Suppressor macrophage (primary cell): ENCODE results near the gene OTOF.
"Not testable (repeated sequence)": the region's sequence is repeated elsewhere in the genome, so short reads cannot be mapped to it uniquely, and the experiment has no call there.

Experiments used
- DNase-seq, 4 experiments: peaks; one replicate each; pipeline ENCODE4 v3.0.0-alpha.2; 2020 to 2022

Gene OTOF

DNA sequence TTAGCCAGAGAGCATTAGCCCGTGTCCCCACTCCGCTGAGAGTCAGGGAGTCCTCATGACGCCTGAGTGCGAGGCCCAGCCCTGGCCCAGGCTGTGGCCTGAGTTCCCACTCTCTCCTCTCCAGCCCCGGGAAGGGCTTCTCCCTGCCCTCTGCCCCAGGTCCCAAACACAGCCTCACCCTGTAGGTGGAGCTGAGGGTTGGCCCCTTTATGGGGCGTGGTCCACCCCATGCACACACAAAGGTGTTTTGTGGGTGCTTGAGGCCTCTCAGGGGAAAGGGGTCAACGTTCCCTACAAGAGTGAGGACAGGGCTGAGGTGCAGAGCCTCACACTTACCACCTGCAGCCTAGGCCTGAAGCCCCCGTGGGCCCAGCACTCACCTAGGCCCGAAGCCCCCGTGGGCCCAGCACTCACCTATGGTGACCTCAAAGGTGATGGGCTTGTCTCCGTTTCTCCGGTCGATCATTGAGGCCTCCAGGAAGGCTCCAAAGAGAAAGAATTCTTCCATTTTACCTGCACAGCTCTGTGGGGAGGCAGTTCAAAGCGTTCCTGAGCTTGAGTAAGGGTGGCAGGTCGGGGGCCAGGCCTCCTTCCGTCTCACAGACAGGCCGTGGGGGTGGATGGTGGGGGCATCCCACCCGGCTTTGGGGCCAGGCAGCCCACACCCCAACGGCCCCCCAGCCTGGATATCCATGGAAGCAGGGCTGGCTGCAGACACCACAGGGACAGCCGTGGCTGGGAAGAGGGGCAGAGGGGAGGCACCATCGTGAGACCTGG is 2.1 kb upstream of the OTOF start:
- DNase-seq = no peak

GRCh38 chr2:26479131-26479788 is 1.3 kb upstream of the OTOF start:
- no peak for DNase-seq

GRCh38 chr2:26478366-26478765 is 442 bp upstream of the OTOF start:
- DNase-seq = no peak

DNA sequence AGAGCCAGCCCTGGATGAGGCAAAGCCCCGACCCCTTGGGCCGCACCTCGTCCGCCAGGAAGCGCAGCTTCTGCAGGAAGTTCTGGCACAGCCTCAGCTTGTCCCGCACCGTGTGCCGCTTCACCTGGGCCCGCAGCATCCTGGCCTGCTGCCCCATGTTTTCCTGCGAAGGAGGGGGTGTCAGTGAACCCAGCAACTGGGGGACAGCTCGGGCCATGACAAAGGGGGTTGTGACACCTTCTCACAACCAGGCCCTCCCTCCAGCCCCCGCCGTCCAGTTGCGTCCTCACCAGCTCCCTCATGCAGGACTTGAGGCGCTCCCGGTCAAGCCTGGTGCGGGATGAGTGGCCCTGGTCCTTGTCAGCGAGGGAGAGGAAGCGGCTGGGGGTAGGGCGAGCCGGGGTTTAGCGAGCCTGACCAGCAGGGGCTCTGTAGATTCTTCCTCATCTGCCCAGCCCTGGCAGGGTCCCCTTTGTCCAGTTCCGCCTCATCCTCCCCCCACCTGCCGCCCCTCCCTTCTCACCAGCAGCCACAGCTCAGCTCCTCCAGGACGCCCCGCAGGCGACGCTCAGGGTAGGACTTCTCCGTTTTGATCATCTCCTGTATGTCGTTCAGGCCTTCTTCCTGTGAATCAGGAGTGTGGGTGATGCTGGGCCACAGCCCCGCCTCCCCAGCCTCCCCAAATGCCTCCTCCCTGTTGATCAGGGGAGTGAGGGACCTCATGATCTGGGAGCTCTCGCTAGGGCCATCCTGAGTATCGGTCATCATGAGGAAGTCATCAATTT is 606 bp downstream of the OTOF start:
- peak in 2 of 4 experiments; percentile 25 to 46 for DNase-seq

DNA sequence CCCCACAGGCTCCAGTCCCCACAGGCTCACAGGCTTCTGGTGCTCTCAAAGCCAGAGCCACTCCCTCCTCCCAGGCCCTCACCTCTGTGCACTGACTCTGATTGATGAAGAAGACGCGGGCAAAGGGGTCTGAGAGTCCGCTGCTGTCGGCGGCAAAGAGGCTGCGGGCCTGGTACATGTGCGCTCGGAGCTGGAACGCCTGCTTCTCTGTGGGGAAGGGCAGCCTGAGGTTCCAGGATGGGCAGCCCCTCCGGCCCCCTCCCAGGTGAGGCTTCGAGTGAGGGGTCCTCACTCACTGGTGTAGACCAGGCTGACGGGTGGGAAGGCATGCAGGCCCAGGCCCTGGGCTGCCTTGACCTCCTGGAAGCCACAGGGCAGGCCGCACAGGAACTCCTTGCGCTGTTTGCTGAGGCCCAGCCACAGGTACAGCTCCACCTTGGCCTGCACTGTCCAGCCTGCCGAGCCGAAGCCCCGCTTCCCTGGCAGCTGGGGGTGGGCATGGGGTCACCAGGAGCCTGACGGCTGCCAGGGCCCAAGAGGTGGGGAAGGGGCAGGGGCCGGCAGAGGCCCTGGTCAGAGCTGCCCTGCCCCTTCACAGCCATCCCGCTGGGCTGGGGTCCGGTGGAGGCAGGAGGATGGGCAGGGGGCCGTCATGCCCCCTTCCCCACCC is 2.0 kb downstream of the OTOF start:
- DNase-seq = no peak

- DNase-seq = no peak
Measured at GRCh38 chr2:26475037-26475436, 2.9 kb downstream of the OTOF start.

DNA sequence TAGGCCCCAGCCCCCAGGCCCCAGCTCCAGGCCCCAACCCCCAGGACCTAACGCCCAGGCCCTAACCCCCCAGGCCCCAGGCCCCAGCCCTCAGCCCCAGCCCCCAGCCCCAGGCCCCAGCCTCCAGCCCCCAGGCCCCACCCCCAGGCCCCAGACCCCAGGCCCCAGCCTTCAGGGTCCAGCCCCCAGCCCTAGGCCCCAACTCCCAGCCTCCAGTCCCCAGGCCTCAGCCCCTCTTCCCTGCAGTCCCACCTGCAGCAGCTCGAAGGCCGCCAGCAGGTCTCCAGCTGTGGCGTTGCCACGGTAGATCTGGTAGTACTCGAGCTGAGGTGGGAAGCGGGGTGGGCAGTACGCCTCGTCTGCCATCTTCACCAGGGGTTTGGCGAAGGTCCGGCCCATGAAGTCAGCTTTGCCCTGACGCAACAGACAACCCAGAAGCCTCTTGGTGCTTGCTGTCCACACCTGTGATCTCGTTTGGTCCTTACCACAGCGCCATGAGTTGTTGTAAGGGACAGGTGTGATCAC is 3.6 kb downstream of the OTOF start:
- no peak for DNase-seq

DNA sequence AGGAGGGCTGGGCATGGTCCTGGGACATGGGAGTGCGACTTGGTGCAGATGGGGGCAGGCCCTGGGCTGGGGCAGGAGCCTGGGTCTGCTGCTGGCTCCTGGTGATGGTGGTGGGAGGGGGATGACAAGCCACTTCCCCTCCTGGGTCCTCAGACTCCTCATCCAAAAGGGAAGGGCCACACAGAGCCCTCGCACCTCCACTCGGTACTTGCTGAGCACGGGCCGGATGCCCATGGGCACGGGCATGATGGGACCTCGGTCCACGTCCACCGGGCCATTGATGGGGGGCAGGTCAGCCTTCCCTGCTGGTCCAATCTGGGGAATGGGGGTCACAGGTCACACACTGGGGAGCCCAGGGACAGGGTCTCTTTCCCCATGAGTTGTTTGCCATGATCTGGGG is 4.1 kb downstream of the OTOF start:
- no peak for DNase-seq

DNA sequence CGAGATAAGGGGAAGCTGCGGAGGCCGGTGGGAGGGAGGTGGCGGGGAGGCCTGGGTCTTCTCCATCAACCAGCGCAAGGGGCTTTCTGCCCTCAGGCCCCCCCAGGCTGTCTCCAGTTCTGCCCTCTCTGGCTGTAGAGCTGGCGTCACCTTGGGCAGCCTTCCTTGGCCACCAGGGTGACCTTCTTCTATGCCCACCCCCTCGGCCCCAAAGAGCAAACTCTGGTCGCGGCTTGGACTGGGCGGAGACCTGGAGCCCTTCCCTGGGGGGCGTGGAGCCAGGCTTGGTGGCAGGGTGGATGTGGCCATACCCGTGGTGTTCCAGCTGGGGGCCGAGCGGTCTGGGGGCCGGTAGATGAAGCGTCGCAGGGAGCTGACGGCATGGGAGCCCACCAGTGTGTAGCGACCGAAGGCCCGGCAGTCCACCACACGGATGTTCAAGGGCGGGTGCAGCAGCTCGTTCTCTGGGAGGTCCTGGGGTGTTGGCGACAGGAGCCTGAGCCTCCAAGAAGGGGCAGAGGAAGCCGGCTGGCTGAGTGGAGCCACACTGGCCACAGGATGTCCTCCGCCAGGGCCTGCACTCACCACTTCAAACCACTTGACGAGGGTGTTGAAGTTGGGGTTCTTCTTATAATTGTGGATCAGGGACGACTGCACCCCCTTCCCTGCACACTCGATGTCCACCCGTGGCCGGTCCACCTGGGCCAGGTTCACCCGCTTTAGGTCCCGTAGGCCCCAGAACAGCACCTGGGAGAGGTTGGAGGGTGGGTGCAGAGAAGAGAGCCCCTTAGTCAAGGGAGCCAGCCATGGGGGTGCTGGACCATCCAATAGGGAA is 4.9 kb downstream of the OTOF start:
- DNase-seq = no peak

GRCh38 chr2:26471766-26472706 is 5.9 kb downstream of the OTOF start:
- DNase-seq = no peak

DNA sequence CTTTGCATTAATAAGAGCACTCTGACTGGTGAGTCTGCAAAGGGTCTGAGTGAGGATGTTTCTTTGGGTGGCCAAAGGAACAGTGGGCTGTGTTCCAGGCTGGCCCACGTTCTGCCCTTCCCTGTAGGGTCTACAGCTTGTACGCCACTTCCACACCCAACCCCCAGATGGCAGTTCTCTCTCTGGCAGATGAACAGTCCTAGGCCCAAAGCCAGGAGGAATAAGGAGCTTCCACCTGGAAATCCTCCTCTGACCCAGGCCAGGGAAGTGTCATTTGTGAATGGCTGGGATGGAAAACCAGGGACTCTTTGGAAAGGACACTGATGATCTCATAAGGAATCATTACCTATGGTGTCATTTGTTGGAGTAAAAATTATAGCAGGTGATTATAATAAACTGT is 6.6 kb downstream of the OTOF start:
- no peak for DNase-seq

GRCh38 chr2:26470601-26471260 is 7.2 kb downstream of the OTOF start:
- DNase-seq = no peak

GRCh38 chr2:26469955-26470354 is 8.0 kb downstream of the OTOF start:
- no peak for DNase-seq

GRCh38 chr2:26469092-26469710 is 8.7 kb downstream of the OTOF start:
- DNase-seq = peak; percentile 85 to 93 (median 89)

- DNase-seq = not testable (repeated sequence)
Measured at GRCh38 chr2:26468544-26468943, 9.4 kb downstream of the OTOF start.

GRCh38 chr2:26466662-26467310 is 11.1 kb downstream of the OTOF start:
- DNase-seq = no peak

DNA sequence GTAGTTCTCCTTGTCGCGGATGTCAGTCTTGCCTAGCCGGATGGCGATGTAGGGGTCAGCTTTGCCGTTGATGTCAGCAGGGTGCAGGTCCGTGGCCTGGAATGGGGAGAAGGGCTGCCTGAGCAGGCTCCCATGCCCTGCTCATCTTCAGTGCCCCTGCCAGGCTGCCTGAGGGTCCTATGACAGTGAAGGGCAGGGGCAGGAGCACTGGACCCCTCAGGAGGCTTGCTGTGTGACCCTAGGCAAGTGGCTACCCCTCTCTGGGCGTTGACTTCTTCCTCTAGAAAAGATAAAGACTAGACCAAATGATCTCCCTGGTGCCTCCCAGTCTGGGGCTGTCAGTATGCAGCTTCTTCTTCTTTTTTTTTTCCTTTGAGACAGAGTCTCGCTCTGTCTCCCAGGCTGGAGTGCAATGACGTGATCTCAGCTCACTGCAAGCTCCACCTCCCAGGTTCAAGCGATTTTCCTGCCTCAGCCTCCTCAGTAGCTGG is 11.9 kb downstream of the OTOF start:
- no peak for DNase-seq

DNA sequence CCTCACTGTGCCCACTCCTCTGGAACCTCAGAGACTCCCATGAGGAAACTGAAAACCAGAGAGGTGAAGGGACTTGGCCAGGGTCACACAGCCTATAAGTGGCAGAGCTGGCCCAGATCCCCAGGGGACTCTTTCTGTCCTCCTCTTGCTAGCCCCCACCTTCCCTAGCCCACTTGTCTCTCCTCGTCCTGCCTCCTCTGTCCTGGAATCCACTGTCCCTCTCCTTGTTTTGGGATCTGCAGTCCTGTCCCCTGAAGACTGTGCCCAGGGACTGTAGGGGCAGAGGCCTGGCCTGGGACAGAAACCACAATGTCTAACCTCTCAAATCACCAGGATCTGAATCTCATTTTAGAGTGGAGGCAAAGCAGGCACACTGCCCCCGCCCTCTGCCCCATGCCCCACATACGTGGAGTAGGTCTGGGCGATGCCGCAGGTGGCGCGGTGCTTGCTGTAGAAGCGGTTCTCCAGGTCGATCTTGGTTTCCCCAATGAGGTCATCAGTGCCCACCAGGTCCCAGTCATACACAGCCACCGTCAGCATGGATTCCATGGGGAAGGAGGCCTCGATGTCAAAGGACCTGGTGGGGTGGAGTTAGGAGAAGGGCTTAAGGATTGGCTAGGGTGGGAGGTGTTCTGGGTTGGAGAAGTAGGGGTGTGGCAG is 12.5 kb downstream of the OTOF start:
- DNase-seq = no peak
